HCT116 (cell line): ENCODE results near the gene LPO. TPM values are rescaled to one million over a fixed set of nuclear protein-coding genes. Genes with fewer than 3 reads are reported as not detected.

Experiments used
- ATAC-seq: fragments of 200-7000 bp; cut with Tn5 transposase; 2 replicates; pipeline ENCODE4 v1.9.1; 2020; ENCODE audit warnings: mild to moderate bottlenecking, moderate library complexity
- BruUV-seq: library from RNA; stranded (reverse); fragments of 400-500 nt; replicated peaks from 2 replicates; lab custom pipeline; 2021; lab: Mats Ljungman, UMichigan
- CTCF ChIA-PET: fragments of 300-600 bp; sonication (Branson Sonifier 250); formaldehyde crosslinking; loops from one replicate; lab custom pipeline; 2021; ENCODE audit warnings: antibody characterized with exemption; lab: Charles Lee
- POLR2A ChIA-PET: fragments of 300-600, 350-600 bp; sonication (Branson Sonifier 250); formaldehyde crosslinking; loops from one replicate; lab custom pipeline; 2021; ENCODE audit warnings: antibody characterized with exemption; lab: Charles Lee
- RAD21 ChIA-PET, 2 experiments: fragments of 300-600 bp; sonication (Branson Sonifier 250); formaldehyde crosslinking; loops; one replicate each; lab custom pipeline; 2023; ENCODE audit warnings: low total read pairs in 2 of 2; ENCODE audit not compliant: uncharacterized antibody in 2 of 2, unreplicated experiment in 2 of 2, low non-redundant PET in 1 of 2; lab: Charles Lee
- DNase-seq: peaks from one replicate; pipeline ENCODE4 v3.0.0-alpha.2; 2010; ENCODE audit warnings: low read depth, low spot score
- H2AFZ ChIP-seq: fragments of 200-600 bp; shearing (Covaris generic), sonication (generic); 2 replicates; pipeline ENCODE4 v1.6.1; 2017; ENCODE audit warnings: low read depth, mixed run types, mixed read lengths, antibody characterized with exemption, low read length; ENCODE audit not compliant: poor library complexity, severe bottlenecking
- H3K27ac ChIP-seq: 2 replicates; pipeline ENCODE4 v1.5.1; 2012; ENCODE audit warnings: low read depth, low read length
- H3K27me3 ChIP-seq: fragments of 200-600 bp; sonication (generic); 2 replicates; pipeline ENCODE4 v1.6.1; 2016; ENCODE audit warnings: mixed run types, low read length, mixed read lengths; ENCODE audit not compliant: insufficient read depth
- H3K36me3 ChIP-seq, 2 experiments: fragments of 200-500 bp in 1 of 2; fragments of 200-600 bp in 1 of 2; sonication (Bioruptor generic) in 1 of 2; sonication (generic) in 1 of 2; 2 replicates each; pipeline versions ENCODE4 v1.5.1 to v1.6.1; 2014 to 2016; ENCODE audit warnings: low read length in 2 of 2, inconsistent platforms in 1 of 2, mixed read lengths in 1 of 2, mixed run types in 1 of 2; ENCODE audit not compliant: insufficient read depth in 2 of 2, control insufficient read depth in 1 of 2
- H3K4me1 ChIP-seq, 2 experiments: fragments of 200-600 bp in 1 of 2; sonication (generic) in 1 of 2; 2 replicates each; pipeline versions ENCODE4 v1.5.1 to v1.6.1; 2012 to 2017; ENCODE audit warnings: low read length in 2 of 2, inconsistent platforms in 1 of 2, mild to moderate bottlenecking in 1 of 2, mixed read lengths in 1 of 2, mixed run types in 1 of 2, moderate library complexity in 1 of 2; ENCODE audit not compliant: insufficient read depth in 2 of 2, control insufficient read depth in 1 of 2
- H3K4me2 ChIP-seq: fragments of 200-600 bp; sonication (generic); 2 replicates; pipeline ENCODE4 v1.6.1; 2017; ENCODE audit warnings: mixed run types, low read length, mixed read lengths
- H3K4me3 ChIP-seq, 2 experiments: fragments of 200-600 bp in 1 of 2; sonication (generic) in 1 of 2; replicated peaks in 1 of 2; 2 replicates each; pipeline ENCODE4 v1.5.1; 2011 to 2016; ENCODE audit warnings: low read length in 2 of 2, control low read depth in 1 of 2, low read depth in 1 of 2, mild to moderate bottlenecking in 1 of 2, mixed read lengths in 1 of 2, mixed run types in 1 of 2
- H3K79me2 ChIP-seq: fragments of 200-600 bp; sonication (generic); 2 replicates; pipeline ENCODE4 v1.6.1; 2017; ENCODE audit warnings: mild to moderate bottlenecking, mixed run types, low read length, moderate library complexity, mixed read lengths; ENCODE audit not compliant: insufficient read depth
- H3K9ac ChIP-seq: fragments of 200-600 bp; sonication (generic); 2 replicates; pipeline ENCODE4 v1.6.1; 2016; ENCODE audit warnings: low read length, mixed read lengths
- H3K9me2 ChIP-seq: fragments of 200-600 bp; sonication (generic), shearing (Covaris generic); 2 replicates; pipeline ENCODE4 v1.6.1; 2017; ENCODE audit warnings: mixed run types, mild to moderate bottlenecking, moderate library complexity; ENCODE audit not compliant: insufficient read depth
- H3K9me3 ChIP-seq, 2 experiments: fragments of 200-500 bp in 1 of 2; fragments of 200-600 bp in 1 of 2; sonication (Bioruptor generic) in 1 of 2; sonication (generic) in 1 of 2; 2 replicates each; pipeline ENCODE4 v1.6.1; 2014 to 2017; ENCODE audit warnings: low read length in 2 of 2, mixed read lengths in 2 of 2, inconsistent platforms in 1 of 2, low read depth in 1 of 2, mild to moderate bottlenecking in 1 of 2, mixed run types in 1 of 2, moderate library complexity in 1 of 2; ENCODE audit not compliant: control insufficient read depth in 1 of 2, insufficient read depth in 1 of 2
- H4K20me1 ChIP-seq: fragments of 200-600 bp; sonication (generic), shearing (Covaris generic); 2 replicates; pipeline ENCODE4 v1.6.1; 2017; ENCODE audit warnings: mixed run types, mild to moderate bottlenecking, moderate library complexity; ENCODE audit not compliant: insufficient read depth
- CBX3 ChIP-seq: IDR thresholded peaks from 2 replicates; pipeline ENCODE4 v1.6.1; 2012; ENCODE audit warnings: low read depth
- CEBPB ChIP-seq: IDR thresholded peaks from 2 replicates; pipeline ENCODE4 v1.6.1; 2012; ENCODE audit warnings: low read depth
- CTCF ChIP-seq, 3 experiments: fragments of 200-600 bp in 1 of 3; sonication (generic) in 1 of 3; IDR thresholded peaks in 2 of 3; conservative IDR thresholded peaks in 1 of 3; 2 replicates each; pipeline ENCODE4 v1.5.1; 2012 to 2017; ENCODE audit warnings: low read depth in 2 of 3, low read length in 2 of 3, antibody characterized with exemption in 1 of 3, borderline replicate concordance in 1 of 3, control low read depth in 1 of 3, mild to moderate bottlenecking in 1 of 3, mixed read lengths in 1 of 3, mixed run types in 1 of 3, moderate library complexity in 1 of 3; ENCODE audit not compliant: insufficient read depth in 1 of 3
- ELF1 ChIP-seq: IDR thresholded peaks from 2 replicates; pipeline ENCODE4 v1.6.1; 2012; ENCODE audit warnings: low read depth, borderline replicate concordance
- EZH2 ChIP-seq: fragments of 200-600 bp; sonication (generic); IDR thresholded peaks from 2 replicates; pipeline ENCODE4 v1.6.1; 2017; ENCODE audit warnings: antibody characterized with exemption, mixed run types
- EZH2phosphoT487 ChIP-seq: fragments of 200-600 bp; IDR thresholded peaks from 2 replicates; pipeline ENCODE4 v1.6.1; 2018; ENCODE audit warnings: antibody characterized with exemption, borderline replicate concordance
- JUND ChIP-seq: IDR thresholded peaks from 2 replicates; pipeline ENCODE4 v1.6.1; 2012
- MAX ChIP-seq: IDR thresholded peaks from 2 replicates; pipeline ENCODE4 v1.6.1; 2012
- POLR2A ChIP-seq: IDR thresholded peaks from 2 replicates; pipeline ENCODE4 v1.7.0; 2011; ENCODE audit warnings: borderline replicate concordance; ENCODE audit not compliant: insufficient read depth, insufficient read length; ENCODE audit errors: extremely low read depth
- POLR2AphosphoS5 ChIP-seq: IDR thresholded peaks from 2 replicates; pipeline ENCODE4 v1.6.1; 2011; ENCODE audit warnings: mild to moderate bottlenecking, low read depth, low read length, moderate library complexity
- RAD21 ChIP-seq: IDR thresholded peaks from 2 replicates; pipeline ENCODE4 v1.6.1; 2012; ENCODE audit warnings: low read depth, mild to moderate bottlenecking
- SIN3A ChIP-seq: IDR thresholded peaks from 2 replicates; pipeline ENCODE4 v1.6.1; 2012; ENCODE audit warnings: low read depth
- SP1 ChIP-seq: IDR thresholded peaks from 2 replicates; pipeline ENCODE4 v1.6.1; 2012; ENCODE audit warnings: low read depth
- SRF ChIP-seq: IDR thresholded peaks from 2 replicates; pipeline ENCODE4 v1.6.1; 2012; ENCODE audit warnings: low read depth
- YY1 ChIP-seq: IDR thresholded peaks from 2 replicates; pipeline ENCODE4 v1.6.1; 2011; ENCODE audit warnings: low read length, low read depth, moderate library complexity, mild to moderate bottlenecking; ENCODE audit not compliant: insufficient replicate concordance; ENCODE audit errors: extremely low read depth
- ZBTB33 ChIP-seq: IDR thresholded peaks from 2 replicates; pipeline ENCODE4 v1.6.1; 2011; ENCODE audit warnings: mild to moderate bottlenecking, low read length, moderate library complexity; ENCODE audit not compliant: insufficient replicate concordance; ENCODE audit errors: extremely low read depth
- ZFX ChIP-seq: fragments of 450-650 bp; IDR thresholded peaks from 2 replicates; pipeline ENCODE4 v1.6.1; 2017
- ZNF274 ChIP-seq: fragments of 200-500 bp; sonication (Bioruptor generic); IDR thresholded peaks from 2 replicates; pipeline ENCODE4 v1.6.1; 2014; ENCODE audit warnings: mild to moderate bottlenecking, low read depth, low read length, inconsistent platforms
- intact Hi-C: fragments of 100-400 bp; cut with micrococcal nuclease; formaldehyde crosslinking; loops from 2 replicates; pipeline ENCODE4 v1.10.0; 2022
- total RNA-seq: library from RNA; stranded (reverse); gene quantifications from one replicate; pipeline ENCODE4 v1.2.1, GENCODE V29; 2021; ENCODE audit not compliant: unreplicated experiment
- TF ChIP-seq, protein P1 (sequence below): IDR thresholded peaks from 2 replicates; pipeline ENCODE4 v1.6.1; 2012; ENCODE audit warnings: low read depth
- TF ChIP-seq, protein P2 (sequence below): IDR thresholded peaks from 2 replicates; pipeline ENCODE4 v1.6.1; 2012

LPO gene
- total RNA-seq, 1 experiment from 2014 or later = not detected

GRCh38 chr17:58264407-58265103 is 26.2 kb downstream of the LPO start:
- Histone ChIP-seq H4K20me1 (no peaks in the 10 kb centered on the region), H3K4me3 (no peak overlapping the region), H3K79me2 (no peaks in the 10 kb centered on the region), H3K4me2 (no peak overlapping the region), H3K27me3 (peaks cover 57% of the 10 kb centered on the region), H3K4me1 (no peaks in the 10 kb centered on the region), H3K9me2 (no peaks in the 10 kb centered on the region), H3K36me3 (no peaks in the 10 kb centered on the region), H3K9ac (no peak overlapping the region), H2AFZ (no peak overlapping the region), H3K27ac (no peak overlapping the region), H3K9me3 (no peaks in the 10 kb centered on the region)
- BruUV-seq = no TSS peak
- DNase-seq = no peak
- ATAC-seq = no peak
- ChIA-PET POLR2A (no interaction called here), CTCF (interaction anchor here (0.8 kb wide), 1 partner anchor 15 kb away, joined by 3 read pairs; no protein-coding TSS in a partner anchor), RAD21 (no interaction called here)
- TF ChIP-seq POLR2A = no peak
- no peak for TF ChIP-seq ZNF274
- TF ChIP-seq ZBTB33 = no peak
- TF ChIP-seq POLR2AphosphoS5 = no peak
- no peak for TF ChIP-seq JUND
- no peak for TF ChIP-seq ZFX
- TF ChIP-seq CTCF (IDR thresholded peaks at IDR 0.05 in 2 of 3, conservative IDR thresholded peaks at IDR 0.05 in 1 of 3; ENCODE audit: borderline replicate concordance in 1 of 3, insufficient read depth in 1 of 3, low read depth in 2 of 3, low read length in 2 of 3) = no peak
- TF ChIP-seq RAD21 = no peak
- TF ChIP-seq, protein P1, sequence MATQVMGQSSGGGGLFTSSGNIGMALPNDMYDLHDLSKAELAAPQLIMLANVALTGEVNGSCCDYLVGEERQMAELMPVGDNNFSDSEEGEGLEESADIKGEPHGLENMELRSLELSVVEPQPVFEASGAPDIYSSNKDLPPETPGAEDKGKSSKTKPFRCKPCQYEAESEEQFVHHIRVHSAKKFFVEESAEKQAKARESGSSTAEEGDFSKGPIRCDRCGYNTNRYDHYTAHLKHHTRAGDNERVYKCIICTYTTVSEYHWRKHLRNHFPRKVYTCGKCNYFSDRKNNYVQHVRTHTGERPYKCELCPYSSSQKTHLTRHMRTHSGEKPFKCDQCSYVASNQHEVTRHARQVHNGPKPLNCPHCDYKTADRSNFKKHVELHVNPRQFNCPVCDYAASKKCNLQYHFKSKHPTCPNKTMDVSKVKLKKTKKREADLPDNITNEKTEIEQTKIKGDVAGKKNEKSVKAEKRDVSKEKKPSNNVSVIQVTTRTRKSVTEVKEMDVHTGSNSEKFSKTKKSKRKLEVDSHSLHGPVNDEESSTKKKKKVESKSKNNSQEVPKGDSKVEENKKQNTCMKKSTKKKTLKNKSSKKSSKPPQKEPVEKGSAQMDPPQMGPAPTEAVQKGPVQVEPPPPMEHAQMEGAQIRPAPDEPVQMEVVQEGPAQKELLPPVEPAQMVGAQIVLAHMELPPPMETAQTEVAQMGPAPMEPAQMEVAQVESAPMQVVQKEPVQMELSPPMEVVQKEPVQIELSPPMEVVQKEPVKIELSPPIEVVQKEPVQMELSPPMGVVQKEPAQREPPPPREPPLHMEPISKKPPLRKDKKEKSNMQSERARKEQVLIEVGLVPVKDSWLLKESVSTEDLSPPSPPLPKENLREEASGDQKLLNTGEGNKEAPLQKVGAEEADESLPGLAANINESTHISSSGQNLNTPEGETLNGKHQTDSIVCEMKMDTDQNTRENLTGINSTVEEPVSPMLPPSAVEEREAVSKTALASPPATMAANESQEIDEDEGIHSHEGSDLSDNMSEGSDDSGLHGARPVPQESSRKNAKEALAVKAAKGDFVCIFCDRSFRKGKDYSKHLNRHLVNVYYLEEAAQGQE = no peak
- TF ChIP-seq CBX3 = no peak
- TF ChIP-seq MAX = no peak
- no peak for TF ChIP-seq SIN3A
- no peak for TF ChIP-seq EZH2
- TF ChIP-seq SRF = no peak
- no peak for TF ChIP-seq YY1
- no peak for TF ChIP-seq CEBPB
- TF ChIP-seq, protein P2, sequence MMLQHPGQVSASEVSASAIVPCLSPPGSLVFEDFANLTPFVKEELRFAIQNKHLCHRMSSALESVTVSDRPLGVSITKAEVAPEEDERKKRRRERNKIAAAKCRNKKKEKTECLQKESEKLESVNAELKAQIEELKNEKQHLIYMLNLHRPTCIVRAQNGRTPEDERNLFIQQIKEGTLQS = no peak
- TF ChIP-seq EZH2phosphoT487 = no peak
- TF ChIP-seq ELF1 = no peak
- no peak for TF ChIP-seq SP1
- intact Hi-C loops = no loop called here
